GM19452 (cell line): ENCODE data around the gene DUOXA1.

Source experiments
- ATAC-seq: cut with Tn5 transposase; IDR thresholded peaks from one replicate; pipeline ENCODE4 v1.9.1; 2021; ENCODE audit not compliant: unreplicated experiment

DUOXA1 gene, protein sequence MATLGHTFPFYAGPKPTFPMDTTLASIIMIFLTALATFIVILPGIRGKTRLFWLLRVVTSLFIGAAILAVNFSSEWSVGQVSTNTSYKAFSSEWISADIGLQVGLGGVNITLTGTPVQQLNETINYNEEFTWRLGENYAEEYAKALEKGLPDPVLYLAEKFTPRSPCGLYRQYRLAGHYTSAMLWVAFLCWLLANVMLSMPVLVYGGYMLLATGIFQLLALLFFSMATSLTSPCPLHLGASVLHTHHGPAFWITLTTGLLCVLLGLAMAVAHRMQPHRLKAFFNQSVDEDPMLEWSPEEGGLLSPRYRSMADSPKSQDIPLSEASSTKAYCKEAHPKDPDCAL

GRCh38 chr15:45129651-45130129, at the start of gene DUOXA1, which contains the start of gene DUOX1:
Gene DUOXA1, minus strand, starts transcription at chr15:45129879. Its CDS starts 6,865 bp downstream, at chr15:45123014.
Gene DUOX1, plus strand, starts transcription at chr15:45129994. Its CDS starts 1,973 bp downstream, at chr15:45131967.
- no peak for ATAC-seq

DNA sequence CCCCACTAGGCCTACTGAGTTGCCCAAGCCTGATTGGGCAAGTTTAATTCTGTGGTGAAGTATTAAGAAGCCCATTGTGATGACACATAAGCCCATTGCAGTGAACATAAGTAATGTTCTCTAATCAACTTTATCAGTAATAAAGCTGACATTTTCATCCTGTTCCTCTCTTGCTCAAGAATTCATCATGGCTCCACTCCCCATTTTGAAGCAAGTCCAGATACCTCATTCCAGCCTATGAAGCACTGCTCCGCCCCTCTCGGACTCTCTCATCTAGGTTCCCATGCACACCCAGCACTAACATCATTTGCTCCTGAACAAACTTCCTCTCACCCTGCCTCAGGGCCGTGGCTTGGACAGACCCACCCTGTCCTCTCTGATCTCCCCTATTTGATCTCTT, 47.6 kb upstream of the DUOXA1 start:
- ATAC-seq: no peak

DNA sequence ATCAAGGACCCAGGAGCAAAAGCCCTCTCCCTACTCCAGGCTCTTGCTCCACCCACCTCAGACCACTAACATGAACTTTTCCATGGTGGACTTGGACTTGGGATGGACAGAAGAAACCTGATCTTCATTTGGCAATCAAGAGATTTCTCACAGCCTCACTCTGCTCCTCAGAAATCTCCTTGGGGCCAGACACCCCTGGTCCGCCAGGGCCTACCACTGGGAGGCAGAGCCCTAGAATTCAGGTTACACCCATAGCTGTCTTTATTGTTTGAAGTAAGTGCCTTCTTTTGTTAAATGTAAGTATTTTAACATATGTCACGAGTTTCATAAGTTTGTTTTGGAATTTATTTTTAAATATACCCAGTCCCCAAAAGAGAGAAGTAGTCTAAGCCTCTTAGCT, 44.9 kb upstream of the DUOXA1 start:
- ATAC-seq: no peak

- ATAC-seq: no peak
Measured at GRCh38 chr15:45174069-45174468, 44.4 kb upstream of the DUOXA1 start.

GRCh38 chr15:45171912-45172311, 42.2 kb upstream of the DUOXA1 start:
- no peak for ATAC-seq

DNA sequence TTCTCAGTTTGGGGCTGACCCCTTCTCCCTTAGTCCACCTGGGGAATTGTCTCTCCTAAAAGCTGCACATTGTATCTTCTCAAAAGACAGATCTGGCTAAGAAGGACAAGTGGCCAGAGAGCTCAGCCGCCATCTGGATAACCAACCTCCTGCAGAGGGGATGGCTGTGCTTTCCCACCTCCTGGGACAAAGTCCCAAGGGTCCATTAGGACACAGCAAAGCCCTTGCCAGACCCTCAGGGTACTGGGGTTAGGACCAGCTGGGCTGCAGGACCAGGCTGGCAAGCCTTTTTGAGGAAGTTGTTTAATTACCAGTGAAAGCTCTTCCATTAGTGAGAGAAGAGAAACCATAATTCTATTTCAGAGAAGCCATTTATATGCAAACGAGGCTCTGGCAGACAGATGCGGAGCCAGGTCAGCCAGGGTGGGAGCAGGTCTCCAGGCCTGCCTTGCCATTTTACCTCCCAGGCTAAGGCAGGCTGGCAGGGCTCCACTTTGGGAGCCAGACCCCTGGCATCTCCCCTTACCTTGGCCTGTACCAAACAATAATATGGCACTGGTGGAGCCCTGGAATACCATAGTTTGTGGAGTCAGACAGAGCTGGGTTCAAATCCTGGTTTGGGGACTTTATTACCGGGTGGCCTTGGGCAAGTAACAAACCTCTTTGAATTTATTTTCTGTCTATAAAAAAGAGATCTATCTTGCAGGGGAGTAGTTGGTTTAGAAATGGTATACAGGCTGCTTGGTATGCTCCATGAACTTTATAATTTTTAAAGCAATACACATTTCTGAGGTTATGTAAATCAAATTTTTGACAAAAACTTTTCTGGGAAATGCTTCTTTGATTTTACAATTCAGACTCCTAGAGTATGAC, 40.2 kb upstream of the DUOXA1 start:
- ATAC-seq: no peak

DNA sequence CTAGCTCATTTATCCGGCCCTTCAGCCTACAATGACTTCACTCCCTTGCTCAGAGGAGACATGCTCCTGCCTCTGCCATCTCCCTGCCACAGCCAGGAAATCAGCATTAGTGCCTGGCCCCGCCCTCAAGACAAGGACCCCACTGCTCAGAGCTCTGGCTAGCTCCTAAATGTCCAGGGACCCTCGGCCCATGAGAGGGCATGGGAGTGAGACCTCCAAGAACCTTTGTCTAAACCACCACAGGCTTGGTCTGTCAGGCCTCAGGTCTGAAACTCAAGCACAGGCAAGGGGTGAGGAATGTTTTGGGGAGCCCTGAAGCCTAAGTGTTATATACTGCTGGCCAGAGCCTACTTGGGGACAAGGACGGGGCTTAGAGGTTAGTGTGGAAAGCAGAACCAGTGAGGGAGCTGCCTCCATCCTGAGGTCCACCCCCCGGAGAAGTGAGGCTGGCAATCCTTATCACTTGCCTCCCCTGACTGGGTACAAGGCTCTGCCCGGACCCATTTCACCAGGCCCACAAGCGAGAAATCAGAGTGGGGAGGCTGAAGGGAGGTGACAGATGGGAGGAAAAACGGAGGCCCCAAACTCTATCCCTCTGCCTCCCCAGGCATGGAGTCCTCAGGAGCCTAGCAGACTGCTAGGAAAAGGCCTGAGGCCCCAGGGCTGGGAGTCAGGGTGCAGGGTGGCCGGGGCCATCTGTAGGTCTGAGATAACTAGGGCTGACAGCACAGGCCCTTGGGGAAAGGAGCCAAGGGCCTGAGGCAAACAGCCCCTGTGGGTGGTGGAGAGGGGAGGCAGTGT, 39.3 kb upstream of the DUOXA1 start:
- no peak for ATAC-seq

DNA sequence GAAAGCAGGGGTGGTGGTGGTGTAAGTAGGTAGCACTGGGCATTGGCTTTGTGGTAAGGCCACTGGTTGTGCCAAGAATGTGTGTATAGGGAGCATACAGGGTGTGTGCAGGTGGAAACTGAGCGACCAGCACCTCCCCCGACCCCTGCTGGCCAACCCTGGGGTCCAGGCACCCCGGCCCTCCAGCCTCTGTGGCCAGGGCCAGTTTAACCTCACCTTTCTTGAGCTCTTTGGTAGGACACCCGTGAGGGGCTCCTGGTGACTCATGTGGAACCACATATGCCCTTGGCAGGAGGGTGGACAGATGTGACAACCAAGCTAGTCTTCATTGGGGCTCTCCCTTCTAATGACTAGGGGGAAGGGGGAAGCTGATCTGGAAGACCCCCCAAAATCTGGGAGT, 38.6 kb upstream of the DUOXA1 start:
- no peak for ATAC-seq

GRCh38 chr15:45167631-45168205, 38.0 kb upstream of the DUOXA1 start:
- ATAC-seq: no peak

GRCh38 chr15:45166834-45167630, 37.4 kb upstream of the DUOXA1 start:
- ATAC-seq: peak; percentile 92

GRCh38 chr15:45165536-45165935, 35.9 kb upstream of the DUOXA1 start:
- ATAC-seq: no peak

DNA sequence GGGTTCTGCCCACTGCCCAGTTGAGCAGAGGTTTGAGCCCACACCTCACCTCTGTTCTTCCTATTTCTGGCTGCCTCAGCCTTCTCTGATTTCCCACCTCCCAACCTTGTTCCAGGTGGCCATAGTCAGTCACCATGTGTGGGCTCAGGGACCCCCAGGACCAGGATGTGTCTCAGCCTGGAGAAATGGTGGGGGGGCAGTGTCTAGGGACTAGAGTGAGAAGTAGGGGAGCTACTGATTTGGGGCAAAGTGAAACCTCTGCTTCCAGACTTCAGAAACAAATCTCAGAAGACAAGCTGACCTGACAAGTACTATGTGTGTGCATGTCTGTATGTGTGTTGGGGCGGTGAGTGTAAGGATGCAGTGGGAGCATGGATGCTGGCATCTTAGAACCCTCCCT, 35.2 kb upstream of the DUOXA1 start:
- no peak for ATAC-seq

- no peak for ATAC-seq
Measured at GRCh38 chr15:45163508-45163856, 33.8 kb upstream of the DUOXA1 start.

GRCh38 chr15:45162771-45163507, 33.3 kb upstream of the DUOXA1 start:
- ATAC-seq: no peak

- ATAC-seq: no peak
Measured at GRCh38 chr15:45161666-45162065, 32.0 kb upstream of the DUOXA1 start.

GRCh38 chr15:45157974-45158373, 28.3 kb upstream of the DUOXA1 start:
- no peak for ATAC-seq

DNA sequence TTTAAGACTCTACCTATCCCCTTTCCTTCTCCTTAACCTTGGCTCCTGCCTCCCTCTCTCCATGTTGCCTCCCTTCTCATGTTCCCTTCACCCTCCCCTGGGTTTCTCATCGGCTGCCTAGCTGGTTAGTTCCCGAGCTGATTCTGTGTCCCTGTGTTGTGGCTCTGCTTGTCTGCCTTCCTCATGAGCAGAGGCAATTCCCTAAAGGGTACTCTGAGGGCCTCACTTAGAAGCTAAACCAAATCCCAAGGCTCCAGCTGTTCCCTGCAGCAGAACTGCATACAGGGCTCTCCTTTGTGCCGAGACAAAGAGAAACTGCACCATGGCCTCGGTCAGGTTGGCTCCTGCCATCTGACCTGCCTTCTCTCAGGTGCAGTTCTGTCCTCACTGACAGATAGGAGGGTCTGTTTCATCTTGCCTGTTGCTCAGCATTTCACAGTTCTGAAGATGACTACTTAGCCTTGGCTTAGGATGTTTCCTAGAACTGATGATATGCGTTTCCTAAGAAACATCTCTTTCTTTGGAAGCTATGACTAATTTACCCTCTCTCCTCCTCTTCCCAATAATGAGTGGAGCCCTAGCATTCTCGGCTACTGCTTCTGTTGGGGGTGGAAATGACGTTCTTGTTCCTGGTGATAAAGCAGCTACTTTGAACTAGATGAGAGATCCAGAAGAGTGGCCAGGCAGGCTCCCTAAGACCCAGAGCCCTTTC, 27.2 kb upstream of the DUOXA1 start:
- ATAC-seq: no peak

GRCh38 chr15:45155739-45156138, 26.1 kb upstream of the DUOXA1 start:
- no peak for ATAC-seq
